ENCODE measurements around the gene NFATC1.

Gene NFATC1

GRCh38 chr18:79423211-79424007, 27.7 kb downstream of the NFATC1 start:
- no peak for DNase-seq (ENCODE audit: low spot score)

GRCh38 chr18:79424008-79424565, 28.4 kb downstream of the NFATC1 start:
- DNase-seq (ENCODE audit: low spot score), result no peak

- DNase-seq (ENCODE audit: low spot score), result no peak
Measured at GRCh38 chr18:79424880-79425568, 29.3 kb downstream of the NFATC1 start.

- no peak for DNase-seq (ENCODE audit: low spot score)
Measured at GRCh38 chr18:79425569-79425886, 29.8 kb downstream of the NFATC1 start.

- DNase-seq (ENCODE audit: low spot score), result no peak
Measured at GRCh38 chr18:79426376-79427300, 30.9 kb downstream of the NFATC1 start.

GRCh38 chr18:79427368-79428225, 31.9 kb downstream of the NFATC1 start:
- DNase-seq (ENCODE audit: low spot score), result no peak

GRCh38 chr18:79428287-79428686, 32.6 kb downstream of the NFATC1 start:
- no peak for DNase-seq (ENCODE audit: low spot score)

- DNase-seq (ENCODE audit: low spot score), result no peak
Measured at GRCh38 chr18:79429381-79429780, 33.7 kb downstream of the NFATC1 start.

GRCh38 chr18:79429785-79430281, 34.1 kb downstream of the NFATC1 start:
- no peak for DNase-seq (ENCODE audit: low spot score)

- no peak for DNase-seq (ENCODE audit: low spot score)
Measured at GRCh38 chr18:79432376-79433120, 36.8 kb downstream of the NFATC1 start.

GRCh38 chr18:79433431-79433830, 37.7 kb downstream of the NFATC1 start:
- no peak for DNase-seq (ENCODE audit: low spot score)

- no peak for DNase-seq (ENCODE audit: low spot score)
Measured at GRCh38 chr18:79434607-79435401, 39.1 kb downstream of the NFATC1 start.

- DNase-seq (ENCODE audit: low spot score), result no peak
Measured at GRCh38 chr18:79436556-79437275, 41.0 kb downstream of the NFATC1 start.

GRCh38 chr18:79438089-79438897, 42.6 kb downstream of the NFATC1 start:
- DNase-seq (ENCODE audit: low spot score), result no peak

GRCh38 chr18:79438898-79439627, 43.3 kb downstream of the NFATC1 start:
- no peak for DNase-seq (ENCODE audit: low spot score)

- DNase-seq (ENCODE audit: low spot score), result no peak
Measured at GRCh38 chr18:79439628-79440023, 43.9 kb downstream of the NFATC1 start.

All from HuH-7.5 (cell line).